NCI-H1105 (cell line): ENCODE data around the gene KLRC3.
"Not testable (repeated sequence)": the region's sequence is repeated elsewhere in the genome, so short reads cannot be mapped to it uniquely, and the experiment has no call there.

Experiments used
- DNase-seq: peaks from one replicate; lab custom pipeline; 2025; lab: John Stamatoyannopoulos, UW

The KLRC3 gene

GRCh38 chr12:10400829-10401228 is 19.6 kb downstream of the KLRC3 start:
- no peak for DNase-seq

- DNase-seq, result no peak
Measured at GRCh38 chr12:10398168-10398567, 22.2 kb downstream of the KLRC3 start.

GRCh38 chr12:10397296-10397695 is 23.1 kb downstream of the KLRC3 start:
- DNase-seq, result no peak

- not testable (repeated sequence) for DNase-seq
Measured at GRCh38 chr12:10396176-10396575, 24.2 kb downstream of the KLRC3 start.

DNA sequence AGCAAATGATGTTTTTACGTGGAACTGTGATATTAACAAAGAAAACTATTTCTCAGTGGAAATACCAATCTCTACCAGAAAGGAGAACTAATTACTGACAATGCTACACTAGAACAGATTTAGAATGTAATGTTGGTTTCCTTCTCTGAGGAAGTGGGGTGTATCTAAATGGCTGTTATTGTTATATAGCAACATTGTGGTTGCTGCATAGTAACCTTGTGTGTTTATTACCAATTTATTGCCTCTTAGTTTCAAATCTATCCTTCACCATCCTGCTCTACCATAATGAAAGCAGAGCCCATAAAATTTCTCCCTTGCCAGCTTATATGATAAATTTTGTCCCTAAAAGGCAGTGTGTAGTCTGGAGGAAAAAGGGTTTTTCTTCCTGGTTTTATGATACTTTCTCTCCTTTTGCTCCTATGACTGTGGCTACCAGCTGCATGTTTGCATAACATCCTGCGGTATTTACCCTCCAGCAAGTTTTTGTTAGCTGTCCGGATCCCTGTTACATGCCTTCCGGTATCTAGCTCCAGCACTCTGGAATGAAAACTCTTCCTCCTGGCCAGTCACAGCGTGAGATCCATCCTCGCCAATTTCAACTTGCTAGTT is 24.9 kb downstream of the KLRC3 start:
- DNase-seq, result no peak

DNA sequence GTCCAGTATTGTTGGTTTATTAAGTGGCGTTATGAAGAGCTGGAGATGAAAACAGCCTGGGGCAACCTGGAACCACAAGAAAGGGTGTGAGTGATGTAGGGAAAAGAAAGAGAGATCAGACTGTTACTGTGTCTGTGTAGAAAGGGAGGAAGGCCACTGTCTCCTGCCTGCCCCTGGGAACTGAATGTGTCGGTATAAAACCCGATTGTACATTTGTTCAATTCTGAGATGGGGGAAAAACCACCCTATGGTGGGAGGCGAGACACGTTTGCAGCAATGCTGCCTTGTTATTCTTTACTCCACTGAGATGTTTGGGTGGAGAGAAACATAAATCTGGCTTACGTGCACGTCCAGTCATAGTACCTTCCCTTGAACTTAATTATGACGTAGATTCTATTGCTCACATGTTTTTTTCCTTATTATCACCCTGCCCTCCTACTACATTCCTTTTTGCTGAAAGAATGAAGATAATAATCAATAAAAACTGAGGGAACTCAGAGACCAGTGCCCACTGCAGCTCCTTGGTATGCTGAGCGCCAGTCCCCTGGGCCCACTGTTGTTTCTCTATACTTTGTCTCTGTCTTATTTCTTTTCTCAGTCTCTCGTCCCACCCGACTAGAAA is 25.8 kb downstream of the KLRC3 start:
- not testable (repeated sequence) for DNase-seq

- no peak for DNase-seq
Measured at GRCh38 chr12:10393291-10393690, 27.1 kb downstream of the KLRC3 start.

DNA sequence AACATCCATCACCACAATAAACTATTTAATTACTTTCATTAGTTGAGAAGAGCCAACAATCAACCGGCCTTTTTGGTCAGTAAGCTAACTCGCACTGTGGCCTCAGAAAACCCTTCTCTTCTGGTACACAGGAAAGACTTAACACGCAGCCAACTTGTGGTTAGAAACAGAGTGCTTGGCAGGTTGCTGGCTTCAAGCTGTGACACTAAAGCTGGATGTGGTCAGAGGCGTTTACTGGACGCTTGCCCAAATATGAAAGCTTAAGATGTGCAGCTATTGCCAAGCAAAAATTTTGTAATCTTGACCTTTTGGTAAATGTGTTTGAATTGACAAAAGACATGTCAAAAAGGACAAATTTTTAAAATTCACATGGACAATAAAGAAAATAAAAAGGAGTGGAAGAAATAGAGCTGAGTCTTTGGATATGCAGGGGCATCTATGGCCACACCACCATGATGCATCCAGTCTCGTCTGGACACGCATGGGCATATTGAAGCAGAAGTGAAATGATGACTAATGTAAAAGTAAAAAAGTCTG is 27.9 kb downstream of the KLRC3 start:
- DNase-seq, result no peak

GRCh38 chr12:10390991-10391390 is 29.4 kb downstream of the KLRC3 start:
- not testable (repeated sequence) for DNase-seq

- no peak for DNase-seq
Measured at GRCh38 chr12:10389904-10390303, 30.5 kb downstream of the KLRC3 start, which contains the start of gene KLRK1. KLRK1 (minus strand) TSS chr12:10390041; CDS start chr12:10388810, 1,231 bp downstream.

DNA sequence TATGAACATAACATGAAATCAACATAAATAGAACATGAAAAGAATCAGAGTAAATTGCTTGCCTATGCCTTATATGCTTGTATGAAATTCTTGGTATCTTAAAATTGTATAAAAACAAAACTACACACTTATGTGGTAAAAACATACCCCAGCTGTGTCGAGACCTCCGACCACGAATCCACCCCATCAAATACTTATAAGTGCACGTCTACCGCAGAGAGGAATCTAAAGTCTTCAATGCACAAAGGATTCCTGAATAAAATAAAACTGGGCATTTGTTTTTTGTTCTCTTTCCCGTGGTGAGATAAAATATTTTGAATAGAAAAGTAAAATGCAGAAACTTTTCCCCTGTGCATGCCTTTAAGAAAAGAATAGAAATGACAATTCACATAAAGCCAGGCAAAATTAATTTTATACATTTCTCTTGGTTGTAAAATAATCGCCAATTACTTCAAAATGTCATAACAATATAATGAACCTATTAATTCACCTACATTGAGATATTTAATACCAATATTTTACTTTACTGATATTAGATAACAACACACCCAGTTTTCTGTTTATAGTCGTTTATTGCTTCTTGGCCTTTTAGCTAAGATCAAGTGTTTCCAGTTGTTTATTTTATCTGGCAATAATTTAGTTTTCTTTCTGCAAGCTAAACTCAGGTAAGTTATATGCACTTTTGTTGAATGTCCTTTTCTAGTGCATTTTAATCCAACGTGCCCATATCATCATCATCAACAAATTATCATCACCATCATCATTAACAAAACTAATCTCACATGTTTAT is 31.6 kb downstream of the KLRC3 start:
- DNase-seq, result no peak

- DNase-seq, result not testable (repeated sequence)
Measured at GRCh38 chr12:10387498-10387897, 32.9 kb downstream of the KLRC3 start.

DNA sequence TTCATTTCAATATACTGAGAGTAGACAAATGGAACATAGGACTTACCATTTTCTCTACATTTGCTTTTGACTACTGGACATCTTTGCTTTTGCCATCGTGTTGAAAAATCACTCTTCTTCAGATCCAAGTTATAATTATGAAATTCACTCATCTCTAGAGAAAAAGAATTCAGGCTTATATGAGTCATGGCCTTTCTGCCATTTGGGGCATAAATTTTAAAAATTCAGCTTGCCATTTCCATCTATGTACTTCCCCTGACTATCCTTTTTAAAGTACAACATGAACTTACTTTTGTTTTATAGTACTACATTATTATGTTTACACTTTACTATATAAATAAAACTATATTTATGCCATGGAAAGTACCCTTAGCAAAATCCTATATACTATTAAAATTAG is 33.5 kb downstream of the KLRC3 start:
- DNase-seq, result no peak

DNA sequence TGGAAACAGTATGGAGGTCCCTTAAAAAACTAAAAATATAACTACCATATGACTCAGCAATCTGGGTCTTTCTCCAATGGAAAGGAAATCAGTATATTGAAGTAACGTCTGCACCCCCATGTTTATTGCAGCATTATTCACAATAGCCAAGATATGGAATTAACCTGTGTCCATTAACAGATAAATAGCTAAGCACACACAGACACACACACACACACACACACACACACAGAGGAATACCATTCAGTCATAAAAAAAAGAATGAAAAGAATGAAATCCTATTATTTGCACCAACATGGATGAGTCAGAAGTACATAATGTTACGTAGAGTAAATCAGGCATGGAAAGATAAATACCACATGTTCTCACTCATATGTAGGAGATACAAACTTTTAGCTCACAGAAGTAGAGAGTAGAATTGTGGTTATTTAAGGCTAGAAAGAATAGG is 35.2 kb downstream of the KLRC3 start:
- no peak for DNase-seq

DNA sequence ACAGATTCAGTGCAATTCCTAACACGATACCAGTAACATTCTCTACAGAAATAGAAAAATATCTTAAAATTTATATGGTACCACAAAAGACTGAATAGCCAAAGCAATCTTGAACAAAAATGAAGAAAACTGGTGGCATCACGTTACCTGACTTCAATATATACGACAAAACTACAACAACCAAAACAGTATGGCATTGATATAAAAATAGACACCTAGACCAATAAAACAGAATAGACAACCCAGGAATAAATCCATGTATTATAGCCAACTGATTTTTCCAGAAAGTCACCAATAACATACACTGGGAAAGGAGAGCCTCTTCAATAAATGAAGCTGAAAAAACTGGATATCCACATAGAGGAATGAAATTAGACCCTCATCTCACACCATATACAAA is 36.2 kb downstream of the KLRC3 start:
- no peak for DNase-seq

DNA sequence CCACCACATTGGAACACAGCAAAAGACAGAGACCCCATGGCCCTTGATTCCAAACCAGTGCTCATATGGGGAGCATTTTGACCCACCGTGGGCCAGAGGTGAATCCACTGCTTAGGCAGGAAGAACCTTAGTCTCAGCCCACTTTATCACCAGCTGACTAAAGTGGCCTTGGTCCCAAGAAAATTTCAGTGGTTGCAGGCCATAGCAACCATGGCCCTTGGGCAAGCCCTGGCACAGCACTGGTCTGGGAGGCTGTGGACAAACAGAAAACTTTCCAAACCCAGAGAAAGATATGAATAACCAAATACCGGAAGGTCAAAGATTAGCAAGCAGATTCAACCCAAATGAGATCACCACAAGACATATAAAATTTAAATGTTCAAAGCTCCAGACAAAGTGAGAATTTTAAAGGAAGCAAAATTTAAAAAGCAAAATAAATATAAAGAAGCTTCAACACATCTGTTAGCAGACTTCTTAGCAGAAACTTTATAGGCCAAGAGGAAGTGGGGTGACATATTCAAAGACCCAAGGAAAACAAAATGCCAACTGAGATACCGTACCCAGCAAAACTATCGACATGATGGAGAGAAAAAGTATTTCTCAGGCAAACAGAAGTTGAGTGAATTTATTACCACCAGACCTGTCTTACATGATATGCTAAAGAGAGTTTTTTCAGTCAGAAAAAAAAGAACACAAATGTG is 38.3 kb downstream of the KLRC3 start:
- DNase-seq, result no peak

- not testable (repeated sequence) for DNase-seq
Measured at GRCh38 chr12:10378737-10379136, 41.7 kb downstream of the KLRC3 start.

DNA sequence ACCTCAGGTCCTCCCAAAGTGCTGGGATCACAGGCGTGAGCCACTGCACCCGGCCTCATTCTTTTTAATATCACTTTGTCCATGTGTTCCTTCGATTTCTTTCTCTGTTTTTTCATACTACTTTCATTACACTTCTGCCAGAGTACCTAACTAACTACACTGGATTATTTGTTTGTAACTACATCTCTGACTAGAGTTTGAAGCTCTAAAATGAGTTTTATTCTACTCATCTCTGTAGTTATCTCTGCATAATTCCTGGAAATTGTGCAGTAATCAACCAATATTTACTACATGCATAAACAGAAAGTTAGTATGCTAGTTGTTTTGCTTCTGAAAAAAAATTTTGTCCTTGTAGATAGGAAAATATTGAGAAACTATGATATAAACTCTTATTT is 45.8 kb downstream of the KLRC3 start:
- DNase-seq, result no peak

DNA sequence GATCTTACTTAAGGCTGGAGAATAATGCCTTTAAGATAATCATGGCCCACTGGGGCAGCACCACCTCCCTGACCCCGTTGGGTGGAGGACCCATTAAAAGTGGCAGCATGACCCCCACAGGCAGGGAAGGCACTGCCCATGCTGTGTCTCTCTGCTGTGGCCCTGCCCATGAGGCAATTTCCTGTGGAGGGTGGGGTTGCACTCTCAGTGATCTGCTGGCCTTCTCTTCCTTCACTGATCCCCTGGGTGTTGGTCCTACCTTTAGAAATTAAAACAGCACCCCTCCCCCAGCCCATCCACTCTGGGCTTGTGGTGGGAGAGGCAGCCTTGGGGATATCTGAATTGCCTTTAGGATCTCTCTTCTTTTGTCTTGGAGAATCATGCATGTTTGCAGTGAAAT is 47.8 kb downstream of the KLRC3 start:
- no peak for DNase-seq

- not testable (repeated sequence) for DNase-seq
Measured at GRCh38 chr12:10371893-10372535, 48.4 kb downstream of the KLRC3 start.

DNA sequence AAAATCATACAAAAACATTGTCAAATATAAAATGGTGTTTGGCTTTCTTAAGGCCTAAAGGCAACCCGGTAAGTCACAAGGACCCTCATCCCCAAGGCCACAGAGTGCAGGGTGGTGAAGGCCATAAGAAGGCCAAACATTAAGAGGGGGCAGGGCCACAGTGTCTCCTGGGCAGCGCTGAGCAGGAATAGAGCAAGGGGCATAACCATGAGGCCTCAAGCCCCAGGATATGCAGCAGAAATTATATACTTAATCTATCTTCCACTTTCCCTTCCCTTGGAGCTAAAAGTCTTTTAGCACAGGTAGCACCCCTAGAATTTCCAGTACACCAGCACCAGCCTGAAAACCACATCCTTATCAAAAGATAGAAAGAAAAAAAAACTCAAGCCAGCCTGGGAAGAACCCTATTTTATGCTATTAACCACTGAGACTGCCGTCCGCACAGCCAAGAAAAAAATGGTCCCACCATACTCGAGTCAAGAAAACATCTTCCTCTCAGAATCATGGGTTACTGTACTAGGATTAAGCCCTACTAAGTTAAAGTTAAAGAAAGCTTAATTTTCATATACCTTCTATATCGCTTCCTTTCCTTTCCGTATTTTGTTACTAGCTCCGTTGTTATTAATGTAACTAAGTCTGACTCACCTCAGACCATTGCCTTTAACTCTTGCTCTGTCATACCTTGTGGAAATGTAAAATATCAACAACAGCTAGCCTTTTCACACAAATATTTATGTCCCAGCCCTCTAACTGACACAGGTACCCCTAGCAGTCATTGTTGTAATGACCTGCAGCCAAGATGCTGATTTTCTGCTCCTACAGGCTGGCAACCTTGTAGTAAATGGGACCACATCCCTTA is 50.6 kb downstream of the KLRC3 start:
- no peak for DNase-seq
